ENCODE results near the gene FAM90A1. TPM values are rescaled to one million over a fixed set of nuclear protein-coding genes. Genes with fewer than 3 reads are reported as not detected.
"Not testable (repeated sequence)": the region's sequence is repeated elsewhere in the genome, so short reads cannot be mapped to it uniquely, and the experiment has no call there.

Gene FAM90A1
- total RNA-seq, 1 experiment from 2014 or later, result 0.09 TPM

GRCh38 chr12:8231666-8232608 lies 4.5 kb upstream of the FAM90A1 start:
- TF ChIP-seq, protein P1, sequence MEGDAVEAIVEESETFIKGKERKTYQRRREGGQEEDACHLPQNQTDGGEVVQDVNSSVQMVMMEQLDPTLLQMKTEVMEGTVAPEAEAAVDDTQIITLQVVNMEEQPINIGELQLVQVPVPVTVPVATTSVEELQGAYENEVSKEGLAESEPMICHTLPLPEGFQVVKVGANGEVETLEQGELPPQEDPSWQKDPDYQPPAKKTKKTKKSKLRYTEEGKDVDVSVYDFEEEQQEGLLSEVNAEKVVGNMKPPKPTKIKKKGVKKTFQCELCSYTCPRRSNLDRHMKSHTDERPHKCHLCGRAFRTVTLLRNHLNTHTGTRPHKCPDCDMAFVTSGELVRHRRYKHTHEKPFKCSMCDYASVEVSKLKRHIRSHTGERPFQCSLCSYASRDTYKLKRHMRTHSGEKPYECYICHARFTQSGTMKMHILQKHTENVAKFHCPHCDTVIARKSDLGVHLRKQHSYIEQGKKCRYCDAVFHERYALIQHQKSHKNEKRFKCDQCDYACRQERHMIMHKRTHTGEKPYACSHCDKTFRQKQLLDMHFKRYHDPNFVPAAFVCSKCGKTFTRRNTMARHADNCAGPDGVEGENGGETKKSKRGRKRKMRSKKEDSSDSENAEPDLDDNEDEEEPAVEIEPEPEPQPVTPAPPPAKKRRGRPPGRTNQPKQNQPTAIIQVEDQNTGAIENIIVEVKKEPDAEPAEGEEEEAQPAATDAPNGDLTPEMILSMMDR (conservative IDR thresholded peaks at IDR 0.05), result peak; percentile 90
- not testable (repeated sequence) for H3K9ac ChIP-seq (ENCODE audit: extremely low read depth, insufficient read length, low read length); H3K4me3 Mint-ChIP-seq; H2AK5ac ChIP-seq (ENCODE audit: insufficient read length, low read length); H3K18ac ChIP-seq (ENCODE audit: insufficient read length, low read depth, low read length); H3K23me2 ChIP-seq (ENCODE audit: insufficient read length, low read depth, low read length, poor library complexity, severe bottlenecking); H4K91ac ChIP-seq (ENCODE audit: insufficient read length, low read depth, low read length); H3K79me1 ChIP-seq (ENCODE audit: insufficient read depth, low read depth, low read length, poor library complexity, severe bottlenecking); H4K5ac ChIP-seq (ENCODE audit: insufficient read length, low read depth, low read length); H3K79me2 ChIP-seq (ENCODE audit: insufficient read depth, low read length); H3K4ac ChIP-seq (ENCODE audit: low read depth, low read length); H3K36me3 Mint-ChIP-seq (ENCODE audit: insufficient read depth in 1 of 3, low read depth in 3 of 3); H2BK5ac ChIP-seq (ENCODE audit: insufficient read length, low read length); H3K9me3 Mint-ChIP-seq; H3K4me1 ChIP-seq (ENCODE audit: insufficient read depth, low read length); H3K23ac ChIP-seq (ENCODE audit: insufficient read length, low read depth, low read length); H3K27ac ChIP-seq (ENCODE audit: insufficient read length, low read depth, low read length); H3K14ac ChIP-seq (ENCODE audit: insufficient read depth, low read length); H2BK15ac ChIP-seq (ENCODE audit: low read depth, low read length); H2AFZ ChIP-seq (ENCODE audit: low read length); H3K27me3 ChIP-seq (ENCODE audit: insufficient read depth, low read length); H2BK12ac ChIP-seq (ENCODE audit: insufficient read length, low read depth, low read length); H2BK120ac ChIP-seq (ENCODE audit: low read depth, low read length, poor library complexity, severe bottlenecking); H3T11ph ChIP-seq (ENCODE audit: low read length); H3K56ac ChIP-seq (ENCODE audit: insufficient read length, low read depth, low read length); H3K27ac Mint-ChIP-seq; H4K8ac ChIP-seq (replicated peaks; ENCODE audit: insufficient read length, low read depth, low read length); H3K27me3 Mint-ChIP-seq (ENCODE audit: low read depth); H3K9me3 ChIP-seq (ENCODE audit: control insufficient read depth, low read depth, low read length); H3K4me2 ChIP-seq (ENCODE audit: insufficient read depth, insufficient read length, low read length); H2BK20ac ChIP-seq (ENCODE audit: low read depth, low read length, poor library complexity, severe bottlenecking); H4K20me1 ChIP-seq (ENCODE audit: control insufficient read depth, insufficient read depth, insufficient read length)
- H3K4me1 Mint-ChIP-seq, result peaks cover 15 to 22% of the 10 kb centered on the region in 2 experiments
- DNase-seq, result peak; percentile 76
- WGBS (ENCODE audit: extremely low coverage, insufficient read length, low lambda C conversion rate), result no CpG with 5 or more reads among the region's 22 CpGs

DNA sequence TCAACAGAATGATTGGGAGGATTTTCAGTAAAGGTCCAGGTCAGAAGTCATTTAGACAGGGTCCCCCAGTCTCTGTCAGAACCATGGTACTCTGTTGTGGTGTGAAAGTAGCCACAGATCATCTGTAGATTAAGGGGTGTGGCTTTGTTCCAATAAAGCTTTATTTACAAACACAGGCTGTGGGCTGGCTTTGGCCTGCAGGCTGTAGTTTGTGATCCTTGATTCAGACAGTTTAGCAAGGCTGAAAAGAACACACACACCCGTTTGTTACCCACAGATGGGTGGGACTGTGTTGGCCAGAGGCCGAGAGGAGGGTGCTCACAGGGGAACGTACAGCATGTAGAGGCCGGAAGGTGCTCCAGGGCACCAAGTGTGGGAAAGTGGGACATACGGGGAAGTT lies 3.6 kb upstream of the FAM90A1 start:
- H2BK20ac ChIP-seq (ENCODE audit: low read depth, low read length, poor library complexity, severe bottlenecking); H4K5ac ChIP-seq (ENCODE audit: insufficient read length, low read depth, low read length); H2BK120ac ChIP-seq (ENCODE audit: low read depth, low read length, poor library complexity, severe bottlenecking); H3K4me3 Mint-ChIP-seq; H3K27me3 Mint-ChIP-seq (ENCODE audit: low read depth); H3K9me3 Mint-ChIP-seq; H3K4ac ChIP-seq (ENCODE audit: low read depth, low read length); H4K8ac ChIP-seq (replicated peaks; ENCODE audit: insufficient read length, low read depth, low read length); H3K9me3 ChIP-seq (ENCODE audit: control insufficient read depth, low read depth, low read length); H3K56ac ChIP-seq (ENCODE audit: insufficient read length, low read depth, low read length); H2BK15ac ChIP-seq (ENCODE audit: low read depth, low read length); H3K36me3 Mint-ChIP-seq (ENCODE audit: insufficient read depth in 1 of 3, low read depth in 3 of 3); H3K18ac ChIP-seq (ENCODE audit: insufficient read length, low read depth, low read length); H3K79me1 ChIP-seq (ENCODE audit: insufficient read depth, low read depth, low read length, poor library complexity, severe bottlenecking); DNase-seq; H3K23ac ChIP-seq (ENCODE audit: insufficient read length, low read depth, low read length); H2AK5ac ChIP-seq (ENCODE audit: insufficient read length, low read length); H3K27ac ChIP-seq (ENCODE audit: insufficient read length, low read depth, low read length); H3K79me2 ChIP-seq (ENCODE audit: insufficient read depth, low read length); H3K4me2 ChIP-seq (ENCODE audit: insufficient read depth, insufficient read length, low read length); H4K91ac ChIP-seq (ENCODE audit: insufficient read length, low read depth, low read length); H3K14ac ChIP-seq (ENCODE audit: insufficient read depth, low read length); H3K23me2 ChIP-seq (ENCODE audit: insufficient read length, low read depth, low read length, poor library complexity, severe bottlenecking); H2AFZ ChIP-seq (ENCODE audit: low read length); H2BK5ac ChIP-seq (ENCODE audit: insufficient read length, low read length); H3K9ac ChIP-seq (ENCODE audit: extremely low read depth, insufficient read length, low read length); H3K4me1 ChIP-seq (ENCODE audit: insufficient read depth, low read length); H3T11ph ChIP-seq (ENCODE audit: low read length); H4K20me1 ChIP-seq (ENCODE audit: control insufficient read depth, insufficient read depth, insufficient read length); H3K27ac Mint-ChIP-seq; H2BK12ac ChIP-seq (ENCODE audit: insufficient read length, low read depth, low read length); H3K27me3 ChIP-seq (ENCODE audit: insufficient read depth, low read length): not testable (repeated sequence)
- H3K4me1 Mint-ChIP-seq, result peaks cover 15 to 24% of the 10 kb centered on the region in 2 experiments
- no CpG with 5 or more reads among the region's 5 CpGs for WGBS (ENCODE audit: extremely low coverage, insufficient read length, low lambda C conversion rate)

Data from H9 (cell line).